Measurements from ENCODE around the gene SH2D3A.

Gene SH2D3A

GRCh38 chr19:6706633-6706958 lies 60.6 kb downstream of the SH2D3A start:
- Histone ChIP-seq H4K20me1 (ENCODE audit: insufficient read depth, low read length, poor library complexity, severe bottlenecking) (no peaks in the 10 kb centered on the region), H3K9me3 (ENCODE audit: insufficient read depth, low read depth, low read length) (no peaks in the 10 kb centered on the region), H3K4me1 (ENCODE audit: insufficient read depth, low read length, poor library complexity, severe bottlenecking) (no peaks in the 10 kb centered on the region), H3K4me2 (ENCODE audit: low read depth, low read length, poor library complexity, severe bottlenecking) (no peak overlapping the region), H3K27me3 (ENCODE audit: insufficient read depth, low read length, poor library complexity, severe bottlenecking) (no peaks in the 10 kb centered on the region), H3K36me3 (ENCODE audit: insufficient read depth, low read length) (no peaks in the 10 kb centered on the region), H3K79me2 (ENCODE audit: insufficient read depth, low read length) (no peaks in the 10 kb centered on the region), H3K9me2 (replicated peaks; ENCODE audit: low read depth, low read length) (no peaks in the 10 kb centered on the region), H3K9ac (ENCODE audit: low read depth, low read length, poor library complexity, severe bottlenecking) (no peak overlapping the region), H3K4me3 (ENCODE audit: low read length, poor library complexity, severe bottlenecking) (no peak overlapping the region), H3F3A (ENCODE audit: low read depth) (no peaks in the 10 kb centered on the region), H2AFZ (ENCODE audit: low read length) (no peak overlapping the region)
- TF ChIP-seq CTCF (conservative IDR thresholded peaks at IDR 0.05; ENCODE audit: low read length) (no peak), EZH2phosphoT487 (IDR thresholded peaks at IDR 0.05; ENCODE audit: borderline replicate concordance) (no peak)

GRCh38 chr19:6705931-6706632 lies 61.2 kb downstream of the SH2D3A start:
- no peak overlapping the region for H3K9ac ChIP-seq (ENCODE audit: low read depth, low read length, poor library complexity, severe bottlenecking)
- no peaks in the 10 kb centered on the region for H3K4me1 ChIP-seq (ENCODE audit: insufficient read depth, low read length, poor library complexity, severe bottlenecking)
- H4K20me1 ChIP-seq (ENCODE audit: insufficient read depth, low read length, poor library complexity, severe bottlenecking) = no peaks in the 10 kb centered on the region
- no peaks in the 10 kb centered on the region for H3K27me3 ChIP-seq (ENCODE audit: insufficient read depth, low read length, poor library complexity, severe bottlenecking)
- no peak overlapping the region for H2AFZ ChIP-seq (ENCODE audit: low read length)
- no peaks in the 10 kb centered on the region for H3K36me3 ChIP-seq (ENCODE audit: insufficient read depth, low read length)
- no peaks in the 10 kb centered on the region for H3K9me3 ChIP-seq (ENCODE audit: insufficient read depth, low read depth, low read length)
- no peaks in the 10 kb centered on the region for H3K9me2 ChIP-seq (replicated peaks; ENCODE audit: low read depth, low read length)
- no peaks in the 10 kb centered on the region for H3F3A ChIP-seq (ENCODE audit: low read depth)
- TF ChIP-seq EZH2phosphoT487 (IDR thresholded peaks at IDR 0.05; ENCODE audit: borderline replicate concordance) (no peak), CTCF (conservative IDR thresholded peaks at IDR 0.05; ENCODE audit: low read length) (no peak)
- no peak overlapping the region for H3K4me2 ChIP-seq (ENCODE audit: low read depth, low read length, poor library complexity, severe bottlenecking)
- H3K79me2 ChIP-seq (ENCODE audit: insufficient read depth, low read length) = no peaks in the 10 kb centered on the region
- no peak overlapping the region for H3K4me3 ChIP-seq (ENCODE audit: low read length, poor library complexity, severe bottlenecking)
